Testis (tissue), 2 donors: Measurements from ENCODE around the gene FSHB.

Source experiments
- POLR2A ChIP-seq: fragments of 450-650 bp; IDR thresholded peaks from one replicate; pipeline ENCODE4 v1.6.1; 2017; ENCODE audit warnings: antibody characterized with exemption, mild to moderate bottlenecking, moderate library complexity
- TF ChIP-seq, protein P1 (sequence below), 3 experiments: fragments of 450-650 bp in 2 of 3; fragments of 200-600 bp in 1 of 3; sonication (generic) in 1 of 3; IDR thresholded peaks; one replicate each; pipeline ENCODE4 v1.5.1; 2016 to 2019; ENCODE audit warnings: antibody characterized with exemption in 3 of 3, mild to moderate bottlenecking in 2 of 3, moderate library complexity in 1 of 3

- TF ChIP-seq, protein P1, sequence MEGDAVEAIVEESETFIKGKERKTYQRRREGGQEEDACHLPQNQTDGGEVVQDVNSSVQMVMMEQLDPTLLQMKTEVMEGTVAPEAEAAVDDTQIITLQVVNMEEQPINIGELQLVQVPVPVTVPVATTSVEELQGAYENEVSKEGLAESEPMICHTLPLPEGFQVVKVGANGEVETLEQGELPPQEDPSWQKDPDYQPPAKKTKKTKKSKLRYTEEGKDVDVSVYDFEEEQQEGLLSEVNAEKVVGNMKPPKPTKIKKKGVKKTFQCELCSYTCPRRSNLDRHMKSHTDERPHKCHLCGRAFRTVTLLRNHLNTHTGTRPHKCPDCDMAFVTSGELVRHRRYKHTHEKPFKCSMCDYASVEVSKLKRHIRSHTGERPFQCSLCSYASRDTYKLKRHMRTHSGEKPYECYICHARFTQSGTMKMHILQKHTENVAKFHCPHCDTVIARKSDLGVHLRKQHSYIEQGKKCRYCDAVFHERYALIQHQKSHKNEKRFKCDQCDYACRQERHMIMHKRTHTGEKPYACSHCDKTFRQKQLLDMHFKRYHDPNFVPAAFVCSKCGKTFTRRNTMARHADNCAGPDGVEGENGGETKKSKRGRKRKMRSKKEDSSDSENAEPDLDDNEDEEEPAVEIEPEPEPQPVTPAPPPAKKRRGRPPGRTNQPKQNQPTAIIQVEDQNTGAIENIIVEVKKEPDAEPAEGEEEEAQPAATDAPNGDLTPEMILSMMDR (IDR thresholded peaks at IDR 0.05), result no peak
- TF ChIP-seq POLR2A, result no peak
These were observed at the start of gene FSHB for GRCh38 chr11:30230714-30231113.
